Adrenal gland (tissue), 5 donors: ENCODE results near the gene SLC25A21.

Experiments
- CTCF ChIP-seq, 6 experiments: fragments of 450-650 bp in 4 of 6; fragments of 200-600 bp in 2 of 6; sonication (generic) in 1 of 6; IDR thresholded peaks; 1 replicate in 5 of 6; 2 replicates in 1 of 6; pipeline versions ENCODE4 v1.5.1 to v1.8.0; 2016 to 2021; ENCODE audit warnings: antibody characterized with exemption in 6 of 6, mild to moderate bottlenecking in 2 of 6, moderate library complexity in 1 of 6
- POLR2A ChIP-seq, 2 donors: fragments of 450-650 bp; IDR thresholded peaks; one replicate each; pipeline ENCODE4 v1.6.1; 2017; ENCODE audit warnings: antibody characterized with exemption in 2 of 2, mild to moderate bottlenecking in 2 of 2, moderate library complexity in 1 of 2
- donor health status: DM: no; HTN: no; CAD: no.

DNA sequence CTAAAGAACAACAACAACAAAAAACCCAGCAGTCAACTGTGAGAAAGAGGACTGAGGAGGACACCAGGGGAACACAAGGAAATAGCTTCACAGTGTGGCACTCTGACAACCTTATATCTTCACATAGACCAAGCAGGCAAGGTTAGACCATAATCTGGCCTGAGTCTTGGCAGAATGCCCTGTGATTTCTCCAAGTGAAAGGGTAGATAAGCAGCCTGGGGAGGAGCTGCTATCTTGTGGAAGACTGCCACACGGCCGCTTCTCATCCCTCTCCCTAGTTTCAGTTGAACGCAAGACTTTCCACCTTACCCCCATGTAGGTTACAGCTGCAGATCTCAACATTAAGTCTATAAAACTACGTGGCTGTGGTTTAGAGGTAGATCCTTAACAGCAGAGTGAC lies 3.7 kb downstream of the SLC25A21 start:
- TF ChIP-seq CTCF (IDR thresholded peaks at IDR 0.05) = no peak
- no peak for TF ChIP-seq POLR2A (IDR thresholded peaks at IDR 0.05)
